Measurements from ENCODE around the gene NXF3. TPM values are rescaled to one million over a fixed set of nuclear protein-coding genes. Genes with fewer than 3 reads are reported as not detected.
"Not testable (repeated sequence)": the region's sequence is repeated elsewhere in the genome, so short reads cannot be mapped to it uniquely, and the experiment has no call there.

NXF3 gene
- total RNA-seq, 1 donor from 2014 or later, result 14.1 TPM

GRCh38 chrX:103056902-103057301, 36.0 kb downstream of the NXF3 start:
- no peaks in the 10 kb centered on the region for H3K36me3 ChIP-seq
- no peaks in the 10 kb centered on the region for H3K9me3 ChIP-seq
- no peak overlapping the region for H3K4me3 ChIP-seq
- no peak for TF ChIP-seq CTCF (IDR thresholded peaks at IDR 0.05)
- intact Hi-C loops (cut with DNase I), result no loop called here
- no peaks in the 10 kb centered on the region for H3K27me3 ChIP-seq
- H3K27ac ChIP-seq, result no peak overlapping the region
- ATAC-seq, result no peak
- no peak for DNase-seq
- H3K4me1 ChIP-seq, result no peaks in the 10 kb centered on the region

GRCh38 chrX:103052625-103053024, 40.3 kb downstream of the NXF3 start:
- intact Hi-C loops (cut with DNase I), result no loop called here

GRCh38 chrX:103051260-103051789, 41.6 kb downstream of the NXF3 start:
- Histone ChIP-seq H3K4me1 (no peaks in the 10 kb centered on the region), H3K36me3 (no peaks in the 10 kb centered on the region), H3K27ac (no peak overlapping the region), H3K4me3 (no peak overlapping the region), H3K27me3 (no peaks in the 10 kb centered on the region), H3K9me3 (no peaks in the 10 kb centered on the region)
- intact Hi-C loops (cut with DNase I), result no loop called here
- DNase-seq (no peak), ATAC-seq (no peak)
- no peak for TF ChIP-seq CTCF (IDR thresholded peaks at IDR 0.05)

More at GRCh38 chrX:103052625-103053024, 40.3 kb downstream of the NXF3 start:
- no peak overlapping the region for H3K4me3 ChIP-seq
- TF ChIP-seq CTCF (IDR thresholded peaks at IDR 0.05), result no peak
- no peaks in the 10 kb centered on the region for H3K27me3 ChIP-seq
- DNase-seq, result no peak
- no peaks in the 10 kb centered on the region for H3K36me3 ChIP-seq
- H3K4me1 ChIP-seq, result no peaks in the 10 kb centered on the region
- no peaks in the 10 kb centered on the region for H3K9me3 ChIP-seq
- no peak for ATAC-seq
- H3K27ac ChIP-seq, result no peak overlapping the region

- DNase-seq; H3K27me3 ChIP-seq; H3K4me3 ChIP-seq; H3K27ac ChIP-seq; ATAC-seq; H3K4me1 ChIP-seq; intact Hi-C loops (cut with DNase I); H3K36me3 ChIP-seq; H3K9me3 ChIP-seq: not testable (repeated sequence)
These were observed 59.6 kb downstream of the NXF3 start for GRCh38 chrX:103033371-103033770.

Other genes with a start within 250 kb of the NXF3 start
- 0.52 TPM for gene RAB40AL, start 155.9 kb downstream of the NXF3 start, total RNA-seq
- gene BEX1, start 29.0 kb downstream of the NXF3 start, total RNA-seq, result 1.0 TPM
- gene BEX4, start 122.0 kb upstream of the NXF3 start, total RNA-seq, result 36.1 TPM
- gene TCEAL8, start 162.0 kb upstream of the NXF3 start, total RNA-seq, result 42.9 TPM
- gene TCEAL5, start 183.6 kb upstream of the NXF3 start, total RNA-seq, result not detected
- 16.9 TPM for gene BEX2, start 217.8 kb upstream of the NXF3 start, total RNA-seq
- gene TCEAL7, start 237.1 kb upstream of the NXF3 start, total RNA-seq, result 2.6 TPM